Natural killer cell treated with Interleukin-12 subunit alpha and Interleukin-12 subunit beta and Interleukin-15 and Interleukin-18, amount 100 ng/mL, for 72 hours (primary cell): ENCODE results near the gene KSR2. TPM values are rescaled to one million over a fixed set of nuclear protein-coding genes. Genes with fewer than 3 reads are reported as not detected.
"Not testable (repeated sequence)": the region's sequence is repeated elsewhere in the genome, so short reads cannot be mapped to it uniquely, and the experiment has no call there.

ENCODE experiments used
- ATAC-seq, 2 donors: fragments of 150-1000 bp; cut with Tn5 transposase in 1 of 2; sonication (Bioruptor Pico), chemical (Tn5 transposase) in 1 of 2; 2 replicates each; pipeline ENCODE4 v1.10.0; 2021
- DNase-seq: peaks from one replicate; pipeline ENCODE4 v3.0.0; 2022; ENCODE audit warnings: low spot score
- H3K27ac Mint-ChIP-seq, 2 donors: 1 replicate in 1 of 2; 2 replicates in 1 of 2; pipeline ENCODE4 v1.8.0; 2022; ENCODE audit warnings: mixed read lengths in 2 of 2, mild to moderate bottlenecking in 1 of 2, moderate library complexity in 1 of 2
- H3K27me3 Mint-ChIP-seq, 2 donors: 1 replicate in 1 of 2; 2 replicates in 1 of 2; pipeline ENCODE4 v1.8.0; 2022; ENCODE audit warnings: mixed read lengths in 2 of 2
- H3K36me3 Mint-ChIP-seq: one replicate; pipeline ENCODE4 v1.8.0; 2022; ENCODE audit warnings: mixed read lengths
- H3K4me1 Mint-ChIP-seq, 2 donors: 1 replicate in 1 of 2; 2 replicates in 1 of 2; pipeline ENCODE4 v1.8.0; 2022; ENCODE audit warnings: low read depth in 2 of 2, mixed read lengths in 2 of 2, mild to moderate bottlenecking in 1 of 2
- H3K4me3 Mint-ChIP-seq: one replicate; pipeline ENCODE4 v1.8.0; 2022; ENCODE audit warnings: mixed read lengths
- H3K9me3 Mint-ChIP-seq: 2 replicates; pipeline ENCODE4 v1.8.0; 2022; ENCODE audit warnings: mixed read lengths
- total RNA-seq, 2 donors: library from RNA; stranded (reverse); gene quantifications; one replicate each; pipeline ENCODE4 v1.2.3, GENCODE V29; 2022

Gene KSR2
- total RNA-seq, 2 donors from 2014 or later: not detected

GRCh38 chr12:117874842-117875434 is 93.9 kb downstream of the KSR2 start:
- peak; percentile 53 to 58 for ATAC-seq
- DNase-seq: no peak
- Mint-ChIP-seq H3K4me1 (peaks cover 2 to 6% of the 10 kb centered on the region in 2 donors), H3K27me3 (peaks cover 7 to 12% of the 10 kb centered on the region in 2 donors), H3K36me3 (no peaks in the 10 kb centered on the region), H3K4me3 (no peak overlapping the region), H3K9me3 (no peaks in the 10 kb centered on the region), H3K27ac (no peak overlapping the region)

- H3K4me1 Mint-ChIP-seq, H3K4me3 Mint-ChIP-seq, DNase-seq, H3K27ac Mint-ChIP-seq, H3K9me3 Mint-ChIP-seq, H3K36me3 Mint-ChIP-seq, ATAC-seq: not testable (repeated sequence)
- peaks cover 7 to 12% of the 10 kb centered on the region in 2 donors for H3K27me3 Mint-ChIP-seq
These were observed 94.6 kb downstream of the KSR2 start for GRCh38 chr12:117874198-117874597.

DNA sequence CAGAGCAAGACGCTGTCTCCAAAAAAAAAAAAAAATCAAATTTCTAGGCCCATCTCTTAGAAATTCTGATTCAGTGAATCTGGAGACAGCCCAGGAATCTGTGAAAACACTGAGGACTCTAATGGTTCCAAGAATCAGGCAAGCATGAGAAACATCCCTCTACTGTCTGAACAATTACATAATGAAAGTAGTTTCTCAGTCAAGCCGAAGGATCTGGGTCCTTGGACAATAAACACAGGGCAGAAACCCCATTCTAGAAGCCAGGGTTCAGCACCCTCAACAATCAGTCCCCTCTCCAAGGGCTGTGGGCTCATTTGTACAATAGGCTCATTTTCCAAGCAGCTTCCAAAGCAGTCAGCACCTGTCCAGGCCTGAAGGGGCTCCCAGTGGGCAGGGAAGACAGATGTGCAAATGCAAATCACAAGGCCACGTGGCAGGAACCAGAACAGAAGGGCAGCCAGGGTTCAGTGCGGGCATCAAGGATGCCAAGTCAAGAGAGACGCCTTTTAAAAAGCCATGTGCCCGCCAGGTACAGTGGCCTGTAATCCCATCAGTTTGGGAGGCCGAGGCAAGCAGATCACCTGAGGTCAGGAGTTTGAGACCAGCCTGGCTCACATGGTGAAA is 96.1 kb downstream of the KSR2 start:
- DNase-seq (no peak), ATAC-seq (no peak)
- H3K4me1 Mint-ChIP-seq: peaks cover 2 to 6% of the 10 kb centered on the region in 2 donors
- H3K27me3 Mint-ChIP-seq: peaks cover 7 to 9% of the 10 kb centered on the region in 2 donors
- no peak overlapping the region for H3K4me3 Mint-ChIP-seq
- H3K36me3 Mint-ChIP-seq: no peaks in the 10 kb centered on the region
- H3K9me3 Mint-ChIP-seq: no peaks in the 10 kb centered on the region
- no peak overlapping the region for H3K27ac Mint-ChIP-seq

- Mint-ChIP-seq H3K27ac (no peak overlapping the region), H3K4me3 (no peak overlapping the region), H3K4me1 (peaks cover 1% of the 10 kb centered on the region in 2 donors), H3K36me3 (no peaks in the 10 kb centered on the region), H3K27me3 (peaks cover 4 to 7% of the 10 kb centered on the region in 2 donors), H3K9me3 (no peaks in the 10 kb centered on the region)
- no peak for DNase-seq
- ATAC-seq: no peak
These were observed 99.2 kb downstream of the KSR2 start for GRCh38 chr12:117869551-117869950.

- no peaks in the 10 kb centered on the region for H3K4me1 Mint-ChIP-seq
These were observed 101.4 kb downstream of the KSR2 start for GRCh38 chr12:117867348-117867747.

GRCh38 chr12:117865505-117865904 is 103.3 kb downstream of the KSR2 start:
- DNase-seq (no peak), ATAC-seq (no peak)
- Mint-ChIP-seq H3K27me3 (peaks cover 10 to 13% of the 10 kb centered on the region in 2 donors), H3K9me3 (no peaks in the 10 kb centered on the region), H3K36me3 (no peaks in the 10 kb centered on the region), H3K27ac (no peak overlapping the region), H3K4me3 (no peak overlapping the region), H3K4me1 (no peaks in the 10 kb centered on the region)

More at GRCh38 chr12:117867348-117867747, 101.4 kb downstream of the KSR2 start:
- no peaks in the 10 kb centered on the region for H3K36me3 Mint-ChIP-seq
- ATAC-seq: no peak
- no peaks in the 10 kb centered on the region for H3K9me3 Mint-ChIP-seq
- no peak for DNase-seq
- H3K27ac Mint-ChIP-seq: no peak overlapping the region
- H3K27me3 Mint-ChIP-seq: peaks cover 10 to 13% of the 10 kb centered on the region in 2 donors
- H3K4me3 Mint-ChIP-seq: no peak overlapping the region

- no peaks in the 10 kb centered on the region for H3K36me3 Mint-ChIP-seq
- no peak overlapping the region for H3K4me3 Mint-ChIP-seq
- no peak for DNase-seq
- H3K27ac Mint-ChIP-seq: no peak overlapping the region
- H3K4me1 Mint-ChIP-seq: no peaks in the 10 kb centered on the region
- H3K9me3 Mint-ChIP-seq: no peaks in the 10 kb centered on the region
- no peak for ATAC-seq
- H3K27me3 Mint-ChIP-seq: peaks cover 10 to 13% of the 10 kb centered on the region in 2 donors
These were observed 105.6 kb downstream of the KSR2 start for GRCh38 chr12:117863002-117863709.

DNA sequence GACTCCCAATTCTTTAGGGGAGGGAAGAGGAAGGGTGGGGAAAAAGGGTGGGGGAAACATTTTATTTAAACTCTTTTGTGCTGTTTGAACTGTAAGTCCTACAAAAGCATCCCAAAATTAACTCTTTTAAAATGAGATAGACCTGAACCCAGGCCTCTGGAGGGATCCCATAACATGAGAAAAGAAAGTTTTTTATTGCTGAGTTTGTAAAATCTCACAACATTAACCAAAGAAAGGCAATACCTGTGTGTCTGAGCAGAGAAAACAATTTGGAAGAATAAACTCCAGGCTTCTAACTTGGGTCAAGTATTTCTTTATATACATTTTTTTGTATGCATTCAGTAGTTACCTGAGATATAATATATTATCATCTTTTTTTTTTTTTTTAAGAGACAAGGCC is 107.1 kb downstream of the KSR2 start:
- ATAC-seq: no peak
- Mint-ChIP-seq H3K27me3 (peaks cover 9 to 10% of the 10 kb centered on the region in 2 donors), H3K4me1 (no peaks in the 10 kb centered on the region)

DNA sequence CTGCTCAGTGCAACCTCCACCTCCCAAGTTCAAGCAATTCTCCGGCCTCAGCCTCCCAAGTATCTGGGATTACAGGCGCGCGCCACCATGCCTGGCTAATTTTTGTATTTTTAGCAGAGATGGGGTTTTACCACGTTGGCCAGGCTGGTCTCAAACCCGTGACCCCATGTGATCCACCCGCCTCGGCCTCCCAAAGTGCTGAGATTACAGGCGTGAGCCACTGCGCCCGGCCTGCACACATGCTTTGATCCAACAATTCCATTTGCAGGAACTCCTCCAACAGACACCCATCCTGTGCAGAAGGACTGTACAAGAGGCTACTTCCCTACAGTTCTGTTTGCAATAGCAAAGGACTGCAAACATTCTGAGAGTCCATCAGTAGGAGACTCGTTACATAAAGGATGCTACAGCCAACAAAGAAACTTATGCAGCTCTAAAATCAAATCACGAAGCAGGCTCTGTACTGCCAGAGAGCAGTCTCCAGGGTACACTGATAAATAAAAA is 108.0 kb downstream of the KSR2 start:
- DNase-seq, ATAC-seq, H3K4me3 Mint-ChIP-seq, H3K4me1 Mint-ChIP-seq, H3K27ac Mint-ChIP-seq, H3K9me3 Mint-ChIP-seq, H3K27me3 Mint-ChIP-seq, H3K36me3 Mint-ChIP-seq: not testable (repeated sequence)

More for the DNA sequence above, 107.1 kb downstream of the KSR2 start:
- H3K36me3 Mint-ChIP-seq: no peaks in the 10 kb centered on the region
- no peak overlapping the region for H3K4me3 Mint-ChIP-seq
- no peak for DNase-seq
- H3K27ac Mint-ChIP-seq: no peak overlapping the region
- no peaks in the 10 kb centered on the region for H3K9me3 Mint-ChIP-seq

DNA sequence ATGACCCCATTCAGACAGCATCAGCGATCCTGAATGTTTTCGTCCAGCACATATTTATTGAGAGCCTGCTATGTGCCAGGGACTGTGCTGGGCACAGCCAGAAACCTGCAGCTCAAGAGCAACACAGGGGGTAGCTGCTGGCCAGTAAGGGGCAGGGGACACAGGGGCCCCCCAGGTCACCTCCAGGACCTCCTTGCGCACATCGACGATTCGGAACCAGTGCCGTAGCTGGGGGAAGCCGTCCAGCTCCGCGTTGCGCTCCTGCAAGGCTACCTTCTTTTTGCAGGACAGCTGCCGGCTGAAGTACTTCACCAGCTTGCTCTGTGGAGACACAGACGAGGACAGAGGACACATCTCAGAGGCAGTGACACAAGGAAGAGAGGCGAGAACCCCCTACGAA is 108.7 kb downstream of the KSR2 start:
- DNase-seq: no peak
- H3K36me3 Mint-ChIP-seq: no peaks in the 10 kb centered on the region
- ATAC-seq: no peak
- H3K9me3 Mint-ChIP-seq: no peaks in the 10 kb centered on the region
- H3K4me3 Mint-ChIP-seq: no peak overlapping the region
- no peak overlapping the region for H3K27ac Mint-ChIP-seq
- H3K4me1 Mint-ChIP-seq: no peaks in the 10 kb centered on the region
- peaks cover 9% of the 10 kb centered on the region in 2 donors for H3K27me3 Mint-ChIP-seq

- H3K27me3 Mint-ChIP-seq: peaks cover 0 to 2% of the 10 kb centered on the region in 2 donors
These were observed 110.9 kb downstream of the KSR2 start for GRCh38 chr12:117857632-117858612.

GRCh38 chr12:117857139-117857538 is 111.7 kb downstream of the KSR2 start:
- DNase-seq, H3K9me3 Mint-ChIP-seq, ATAC-seq, H3K27me3 Mint-ChIP-seq, H3K27ac Mint-ChIP-seq, H3K4me3 Mint-ChIP-seq, H3K4me1 Mint-ChIP-seq, H3K36me3 Mint-ChIP-seq: not testable (repeated sequence)

More at GRCh38 chr12:117857632-117858612, 110.9 kb downstream of the KSR2 start:
- no peak for ATAC-seq
- Mint-ChIP-seq H3K27ac (no peak overlapping the region), H3K9me3 (no peaks in the 10 kb centered on the region), H3K4me1 (no peaks in the 10 kb centered on the region), H3K4me3 (no peak overlapping the region), H3K36me3 (no peaks in the 10 kb centered on the region)
- DNase-seq: no peak

DNA sequence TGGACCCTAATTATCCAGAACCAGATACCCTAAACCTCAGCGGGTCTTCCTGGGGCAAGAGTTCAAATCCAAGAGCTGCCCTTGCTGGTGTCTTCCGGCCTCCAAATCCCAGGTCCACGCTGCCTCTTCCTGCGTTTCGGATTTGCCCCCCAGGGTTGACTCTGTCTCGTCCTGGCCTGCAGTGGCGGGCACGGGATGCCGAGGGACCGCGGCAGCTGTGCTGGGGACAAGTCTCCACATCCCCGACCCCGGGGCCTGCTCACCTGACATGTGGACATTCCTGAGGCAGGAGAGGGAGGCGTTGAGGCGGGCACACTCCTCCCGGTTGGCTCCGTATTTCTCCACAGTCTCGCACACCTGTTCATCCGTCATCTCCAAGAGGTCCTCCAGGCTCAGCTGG is 113.6 kb downstream of the KSR2 start:
- Mint-ChIP-seq H3K36me3 (no peaks in the 10 kb centered on the region), H3K9me3 (no peaks in the 10 kb centered on the region), H3K27me3 (peaks cover 3 to 10% of the 10 kb centered on the region in 2 donors), H3K4me3 (no peak overlapping the region), H3K4me1 (peaks cover 0 to under 1% of the 10 kb centered on the region in 2 donors), H3K27ac (no peak overlapping the region)
- ATAC-seq (no peak), DNase-seq (no peak)
